GM19240 (cell line): Measurements from ENCODE around the gene BAG3.
A peak's percentile ranks its signal among the peaks of the same experiment; 100 is the strongest.

Experiments used
- DNase-seq: peaks from one replicate; pipeline ENCODE4 v3.0.0; 2011; ENCODE audit warnings: low spot score; ENCODE audit not compliant: insufficient read length

Gene BAG3

GRCh38 chr10:119725828-119726675 lies 74.9 kb downstream of the BAG3 start, which contains the start of gene INPP5F:
INPP5F (plus strand) TSS chr10:119726050; CDS start chr10:119726263, 213 bp downstream.
- DNase-seq, result peak; percentile 99

- no peak for DNase-seq
Measured at GRCh38 chr10:119726676-119727261, 75.6 kb downstream of the BAG3 start.
